Stomach (tissue), 4 donors: Measurements from ENCODE around the gene SWAP70.

ENCODE experiments used
- POLR2A ChIP-seq, 4 donors: fragments of 450-650 bp; IDR thresholded peaks; one replicate each; pipeline ENCODE4 v1.6.1; 2016; ENCODE audit warnings: antibody characterized with exemption in 4 of 4, control low read depth in 2 of 4, mild to moderate bottlenecking in 1 of 4, moderate library complexity in 1 of 4
- TF ChIP-seq, protein P1 (sequence below), 7 experiments: fragments of 450-650 bp in 4 of 7; fragments of 200-600 bp in 3 of 7; sonication (generic) in 3 of 7; IDR thresholded peaks; one replicate each; pipeline ENCODE4 v1.5.1; 2016 to 2019; ENCODE audit warnings: antibody characterized with exemption in 7 of 7, control low read depth in 2 of 7, mild to moderate bottlenecking in 1 of 7

DNA sequence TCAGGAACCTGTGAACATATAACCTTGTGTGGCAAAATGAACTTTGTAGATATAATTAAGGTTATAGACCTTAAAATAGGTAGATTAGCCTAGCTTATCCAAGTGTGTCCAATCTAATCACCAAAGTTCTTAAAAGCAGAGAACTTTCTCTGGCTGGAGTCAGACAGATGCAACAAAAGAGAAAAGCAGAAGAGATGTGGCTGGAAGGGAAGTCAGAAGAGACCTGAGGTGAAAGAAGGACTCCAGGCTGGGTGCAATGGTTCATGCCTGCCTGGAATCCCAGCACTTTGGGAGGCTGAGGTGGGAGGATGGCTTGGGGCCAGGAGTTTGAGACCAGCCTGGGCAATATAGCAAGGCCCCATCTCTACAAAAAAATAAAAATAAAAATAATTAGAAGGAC lies 39.4 kb upstream of the SWAP70 start:
- TF ChIP-seq, protein P1, sequence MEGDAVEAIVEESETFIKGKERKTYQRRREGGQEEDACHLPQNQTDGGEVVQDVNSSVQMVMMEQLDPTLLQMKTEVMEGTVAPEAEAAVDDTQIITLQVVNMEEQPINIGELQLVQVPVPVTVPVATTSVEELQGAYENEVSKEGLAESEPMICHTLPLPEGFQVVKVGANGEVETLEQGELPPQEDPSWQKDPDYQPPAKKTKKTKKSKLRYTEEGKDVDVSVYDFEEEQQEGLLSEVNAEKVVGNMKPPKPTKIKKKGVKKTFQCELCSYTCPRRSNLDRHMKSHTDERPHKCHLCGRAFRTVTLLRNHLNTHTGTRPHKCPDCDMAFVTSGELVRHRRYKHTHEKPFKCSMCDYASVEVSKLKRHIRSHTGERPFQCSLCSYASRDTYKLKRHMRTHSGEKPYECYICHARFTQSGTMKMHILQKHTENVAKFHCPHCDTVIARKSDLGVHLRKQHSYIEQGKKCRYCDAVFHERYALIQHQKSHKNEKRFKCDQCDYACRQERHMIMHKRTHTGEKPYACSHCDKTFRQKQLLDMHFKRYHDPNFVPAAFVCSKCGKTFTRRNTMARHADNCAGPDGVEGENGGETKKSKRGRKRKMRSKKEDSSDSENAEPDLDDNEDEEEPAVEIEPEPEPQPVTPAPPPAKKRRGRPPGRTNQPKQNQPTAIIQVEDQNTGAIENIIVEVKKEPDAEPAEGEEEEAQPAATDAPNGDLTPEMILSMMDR (IDR thresholded peaks at IDR 0.05), result no peak
- TF ChIP-seq POLR2A (IDR thresholded peaks at IDR 0.05), result no peak
